Left lung (tissue), 14 donors: ENCODE results near the gene SH3GL3. TPM values are rescaled to one million over a fixed set of nuclear protein-coding genes. Genes with fewer than 3 reads are reported as not detected.

Source experiments
- ATAC-seq: fragments of 200-7000 bp; cut with Tn5 transposase; one replicate; pipeline ENCODE4 v1.9.1; 2020; ENCODE audit warnings: moderate library complexity
- DNase-seq, 4 donors: peaks; one replicate each; pipeline ENCODE4 v3.0.0-alpha.2; 2013 to 2020
- H3K27ac ChIP-seq, 2 donors: fragments of 200-600 bp; sonication (generic) in 1 of 2; one replicate each; pipeline versions ENCODE4 v1.5.0 to v1.8.0; 2020 to 2021
- H3K27me3 ChIP-seq, 2 donors: fragments of 200-600 bp; sonication (generic) in 1 of 2; one replicate each; pipeline versions ENCODE4 v1.5.0 to v1.8.0; 2020 to 2021
- H3K36me3 ChIP-seq, 2 donors: fragments of 200-600 bp; sonication (generic) in 1 of 2; one replicate each; pipeline versions ENCODE4 v1.5.0 to v1.8.0; 2020 to 2021
- H3K4me1 ChIP-seq, 2 donors: fragments of 200-600 bp; one replicate each; pipeline ENCODE4 v1.8.0; 2021
- H3K4me3 ChIP-seq, 2 donors: fragments of 200-600 bp; sonication (generic) in 1 of 2; one replicate each; pipeline versions ENCODE4 v1.5.0 to v1.8.0; 2020 to 2021; ENCODE audit warnings: mild to moderate bottlenecking in 1 of 2
- H3K9me3 ChIP-seq, 2 donors: fragments of 200-600 bp; sonication (generic) in 1 of 2; one replicate each; pipeline versions ENCODE4 v1.5.0 to v1.8.0; 2020 to 2021
- CTCF ChIP-seq, 2 donors: fragments of 200-600 bp; sonication (generic) in 1 of 2; IDR thresholded peaks; one replicate each; pipeline versions ENCODE4 v1.5.0 to v1.8.0; 2021; ENCODE audit warnings: antibody characterized with exemption in 2 of 2
- intact Hi-C, 2 donors: fragments of 100-400 bp; cut with DNase I; formaldehyde crosslinking; loops; one replicate each; pipeline versions ENCODE4 v1.11.2 to v1.14.2; 2022
- long read RNA-seq, 12 donors: library from polyadenylated mRNA in 2 of 12; unstranded in 2 of 12; transcript quantifications; one replicate each; pipeline ENCODE4 v2.0.0 and lab custom pipeline, GENCODE V29; 2019 to 2026
- polyA plus RNA-seq, 6 donors: library from polyadenylated mRNA; unstranded; fragments of 120-200 nt; gene quantifications; one replicate each; pipeline ENCODE4 v1.2.1, GENCODE V29; 2013; ENCODE audit not compliant: insufficient read length in 6 of 6
- total RNA-seq, 2 donors: library from RNA; stranded (reverse); fragmentation: NEBNext Ultra II Directional; extraction: Animal tissue kit (Norgen Biotek cat#: 25700); gene quantifications; one replicate each; pipeline ENCODE4 v1.2.1, GENCODE V29; 2021
- donor health status: DM: no; HTN: yes; CAD: no.
- donor health status: DM: no; HTN: no; CAD: no.

The SH3GL3 gene
- total RNA-seq, result under 1 TPM; 0.82 to 0.86 TPM
- 10 to 100 TPM in 5 of 6 donors, 1 to 10 TPM in 1; 9.5 to 14.1 (median 12.6) TPM for polyA plus RNA-seq
- long read RNA-seq, donor 1, partial matches to known transcripts, result 0 of 2 reads
- long read RNA-seq, donor 1, other reads (novel, unspliced or antisense), result 0 of 2 reads
- long read RNA-seq, donor 2, partial matches to known transcripts, result 0 of 1 reads
- long read RNA-seq, donor 2, other reads (novel, unspliced or antisense), result 0 of 1 reads
- long read RNA-seq, donor 3, transcript SH3GL3-202 (9 exons, 1,806 nt), result major isoform, 5 of 6 reads
- long read RNA-seq, donor 3, partial matches to known transcripts, result 0 of 6 reads
- long read RNA-seq, donor 3, other reads (novel, unspliced or antisense), result 0 of 6 reads
- long read RNA-seq, donor 4, result 0 reads
- long read RNA-seq, donor 5, partial matches to known transcripts, result 0 of 2 reads
- long read RNA-seq, donor 5, other reads (novel, unspliced or antisense), result 0 of 2 reads
- long read RNA-seq, donor 6, transcript SH3GL3-202 (9 exons, 1,806 nt), result major isoform, 6 of 6 reads
- long read RNA-seq, donor 6, partial matches to known transcripts, result 0 of 6 reads
- long read RNA-seq, donor 6, other reads (novel, unspliced or antisense), result 0 of 6 reads
- long read RNA-seq, donor 7, transcript SH3GL3-202 (9 exons, 1,806 nt), result major isoform, 6 of 6 reads
- long read RNA-seq, donor 7, partial matches to known transcripts, result 0 of 6 reads
- long read RNA-seq, donor 7, other reads (novel, unspliced or antisense), result 0 of 6 reads
- long read RNA-seq, donor 8, partial matches to known transcripts, result 0 of 2 reads
- long read RNA-seq, donor 8, other reads (novel, unspliced or antisense), result 0 of 2 reads
- long read RNA-seq, donor 9, result 0 reads
- long read RNA-seq, donor 10, partial matches to known transcripts, result 0 of 1 reads
- long read RNA-seq, donor 10, other reads (novel, unspliced or antisense), result 0 of 1 reads
- long read RNA-seq, donor 11, result 0 reads
- long read RNA-seq, donor 12, partial matches to known transcripts, result 0 of 2 reads
- long read RNA-seq, donor 12, other reads (novel, unspliced or antisense), result 0 of 2 reads

GRCh38 chr15:83446904-83447709 lies at the start of gene SH3GL3:
Gene SH3GL3 (plus strand): TSS chr15:83447341. CDS start chr15:83447534, 193 bp downstream.
- peaks cover 7 to 17% of the 10 kb centered on the region in 2 donors for H3K4me1 ChIP-seq
- peak within 1 kb of the TSS; percentile 33 to 40 for H3K4me3 ChIP-seq
- TF ChIP-seq CTCF (IDR thresholded peaks at IDR 0.05), result no peak
- intact Hi-C loops, result no loop called here
- no peaks in the 10 kb centered on the region for H3K9me3 ChIP-seq
- peak; percentile 98 for ATAC-seq
- DNase-seq, result peak; percentile 78 to 88 (median 84)
- H3K36me3 ChIP-seq, result no peaks in the 10 kb centered on the region
- no peak within 1 kb of the TSS for H3K27ac ChIP-seq
- H3K27me3 ChIP-seq, result peaks cover 7 to 56% of the 10 kb centered on the region in 2 donors

GRCh38 chr15:83398626-83399025 lies 48.5 kb upstream of the SH3GL3 start:
- no peaks in the 10 kb centered on the region for H3K4me1 ChIP-seq
- no peak overlapping the region for H3K4me3 ChIP-seq
- H3K36me3 ChIP-seq, result no peaks in the 10 kb centered on the region
- DNase-seq (no peak), ATAC-seq (no peak)
- TF ChIP-seq CTCF (IDR thresholded peaks at IDR 0.05), result no peak
- H3K27me3 ChIP-seq, result peaks cover 0 to 56% of the 10 kb centered on the region in 2 donors
- intact Hi-C loops, result no loop called here
- no peaks in the 10 kb centered on the region for H3K9me3 ChIP-seq
- H3K27ac ChIP-seq, result no peak overlapping the region

GRCh38 chr15:83404121-83404520 lies 43.0 kb upstream of the SH3GL3 start:
- Histone ChIP-seq H3K4me3 (no peak overlapping the region), H3K4me1 (no peaks in the 10 kb centered on the region), H3K27me3 (peaks cover 0 to 20% of the 10 kb centered on the region in 2 donors), H3K9me3 (no peaks in the 10 kb centered on the region), H3K27ac (no peak overlapping the region), H3K36me3 (no peaks in the 10 kb centered on the region)
- ATAC-seq (no peak), DNase-seq (no peak)
- intact Hi-C loops, result no loop called here
- TF ChIP-seq CTCF (IDR thresholded peaks at IDR 0.05), result no peak

GRCh38 chr15:83410532-83410931 lies 36.6 kb upstream of the SH3GL3 start:
- Histone ChIP-seq H3K4me3 (no peak overlapping the region), H3K27me3 (peaks cover 0 to 7% of the 10 kb centered on the region in 2 donors), H3K4me1 (no peaks in the 10 kb centered on the region), H3K9me3 (no peaks in the 10 kb centered on the region), H3K36me3 (no peaks in the 10 kb centered on the region), H3K27ac (no peak overlapping the region)
- ATAC-seq (no peak), DNase-seq (no peak)
- intact Hi-C loops, result no loop called here
- TF ChIP-seq CTCF (IDR thresholded peaks at IDR 0.05), result no peak
